Progenitor cell of endocrine pancreas (in vitro differentiated cells): Measurements from ENCODE around the gene AMT. TPM values are rescaled to one million over a fixed set of nuclear protein-coding genes. Genes with fewer than 3 reads are reported as not detected.

Experiments used
- DNase-seq: peaks from one replicate; pipeline ENCODE4 v3.0.0; 2021; ENCODE audit warnings: low spot score; ENCODE audit not compliant: unreplicated experiment
- H3K27ac Mint-ChIP-seq: 2 replicates; pipeline ENCODE4 v1.8.0; 2021; ENCODE audit warnings: mild to moderate bottlenecking, moderate library complexity, mixed read lengths
- H3K27me3 Mint-ChIP-seq: 2 replicates; pipeline ENCODE4 v1.8.0; 2021; ENCODE audit warnings: mixed read lengths
- H3K36me3 Mint-ChIP-seq: 2 replicates; pipeline ENCODE4 v1.8.0; 2022; ENCODE audit warnings: mixed read lengths; ENCODE audit not compliant: insufficient read depth
- H3K4me1 Mint-ChIP-seq: 2 replicates; pipeline ENCODE4 v1.8.0; 2021; ENCODE audit warnings: low read depth, mixed read lengths
- H3K4me3 Mint-ChIP-seq: 2 replicates; pipeline ENCODE4 v1.8.0; 2021; ENCODE audit warnings: low read depth, mild to moderate bottlenecking, moderate library complexity, mixed read lengths
- H3K9me3 Mint-ChIP-seq: 2 replicates; pipeline ENCODE4 v1.8.0; 2021; ENCODE audit warnings: low read depth, mixed read lengths
- CTCF ChIP-seq: fragments of 200-600 bp; sonication (generic); IDR thresholded peaks from one replicate; pipeline ENCODE4 v1.5.0; 2021; ENCODE audit warnings: antibody characterized with exemption, mild to moderate bottlenecking; ENCODE audit not compliant: unreplicated experiment
- total RNA-seq: library from RNA; stranded (reverse); gene quantifications from 2 replicates; pipeline ENCODE4 v1.2.1, GENCODE V29; 2021

Gene AMT
- total RNA-seq, 1 donor from 2014 or later, result 29.8 TPM

GRCh38 chr3:49386056-49386756 is 36.1 kb downstream of the AMT start:
- Mint-ChIP-seq H3K9me3 (no peaks in the 10 kb centered on the region), H3K4me3 (no peak overlapping the region), H3K36me3 (peaks cover 5% of the 10 kb centered on the region), H3K4me1 (peaks cover 2% of the 10 kb centered on the region), H3K27ac (peak overlapping the region; percentile 12), H3K27me3 (no peaks in the 10 kb centered on the region)
- TF ChIP-seq CTCF, result no peak
- DNase-seq, result no peak

- peaks cover 2% of the 10 kb centered on the region for H3K4me1 Mint-ChIP-seq
- H3K9me3 Mint-ChIP-seq, result no peaks in the 10 kb centered on the region
- DNase-seq, result no peak
These were observed 36.7 kb downstream of the AMT start for GRCh38 chr3:49385617-49386016.

GRCh38 chr3:49383387-49383786 is 38.9 kb downstream of the AMT start:
- Mint-ChIP-seq H3K27ac (peak overlapping the region; percentile 75), H3K4me3 (no peak overlapping the region), H3K9me3 (no peaks in the 10 kb centered on the region), H3K4me1 (peaks cover 4% of the 10 kb centered on the region), H3K36me3 (peaks cover 5% of the 10 kb centered on the region), H3K27me3 (no peaks in the 10 kb centered on the region)
- no peak for TF ChIP-seq CTCF
- no peak for DNase-seq

More at GRCh38 chr3:49385617-49386016, 36.7 kb downstream of the AMT start:
- Mint-ChIP-seq H3K36me3 (peaks cover 5% of the 10 kb centered on the region), H3K4me3 (no peak overlapping the region), H3K27ac (no peak overlapping the region), H3K27me3 (no peaks in the 10 kb centered on the region)
- no peak for TF ChIP-seq CTCF

GRCh38 chr3:49378249-49378895 is 43.9 kb downstream of the AMT start:
- Mint-ChIP-seq H3K4me1 (peaks cover 2% of the 10 kb centered on the region), H3K4me3 (no peak overlapping the region), H3K9me3 (no peaks in the 10 kb centered on the region), H3K27ac (no peak overlapping the region), H3K36me3 (peaks cover 10% of the 10 kb centered on the region), H3K27me3 (no peaks in the 10 kb centered on the region)
- TF ChIP-seq CTCF, result no peak
- DNase-seq, result no peak

GRCh38 chr3:49377483-49377882 is 44.8 kb downstream of the AMT start:
- H3K27me3 Mint-ChIP-seq, result no peaks in the 10 kb centered on the region
- H3K4me3 Mint-ChIP-seq, result no peak overlapping the region
- DNase-seq, result no peak
- H3K27ac Mint-ChIP-seq, result no peak overlapping the region
- H3K9me3 Mint-ChIP-seq, result no peaks in the 10 kb centered on the region
- H3K36me3 Mint-ChIP-seq, result peaks cover 12% of the 10 kb centered on the region
- peaks cover 2% of the 10 kb centered on the region for H3K4me1 Mint-ChIP-seq
- no peak for TF ChIP-seq CTCF
